Smooth muscle cell (in vitro differentiated cells): ENCODE data around the gene CCDC142. TPM values are rescaled to one million over a fixed set of nuclear protein-coding genes. Genes with fewer than 3 reads are reported as not detected.

ENCODE experiments used
- DNase-seq: peaks from one replicate; lab custom pipeline; 2025; ENCODE audit not compliant: unreplicated experiment; lab: John Stamatoyannopoulos, UW
- H2AFZ ChIP-seq: fragments of 200-600 bp; sonication (generic); 2 replicates; pipeline ENCODE4 v1.6.0; 2016; ENCODE audit warnings: antibody characterized with exemption, low read depth, mild to moderate bottlenecking
- H3F3A ChIP-seq: fragments of 200-600 bp; sonication (generic); 2 replicates; pipeline ENCODE4 v1.6.0; 2017; ENCODE audit warnings: antibody characterized with exemption, low read depth
- H3K27ac ChIP-seq: fragments of 200-600 bp; sonication (generic); 2 replicates; pipeline ENCODE4 v1.5.1; 2016; ENCODE audit warnings: low read depth, mild to moderate bottlenecking
- H3K27me3 ChIP-seq: fragments of 200-600 bp; sonication (generic); 2 replicates; pipeline ENCODE4 v1.6.1; 2016; ENCODE audit warnings: low read depth, mild to moderate bottlenecking
- H3K36me3 ChIP-seq: fragments of 200-600 bp; sonication (generic); 2 replicates; pipeline ENCODE4 v1.5.1; 2016; ENCODE audit warnings: low read depth
- H3K4me1 ChIP-seq: fragments of 200-600 bp; sonication (generic); 2 replicates; pipeline ENCODE4 v1.5.1; 2016; ENCODE audit warnings: low read depth
- H3K4me2 ChIP-seq: fragments of 200-600 bp; sonication (generic); 2 replicates; pipeline ENCODE4 v1.6.0; 2016; ENCODE audit warnings: mild to moderate bottlenecking
- H3K4me3 ChIP-seq: fragments of 200-600 bp; sonication (generic); 2 replicates; pipeline ENCODE4 v1.5.1; 2016; ENCODE audit warnings: mild to moderate bottlenecking
- H3K79me2 ChIP-seq: fragments of 200-600 bp; sonication (generic); 2 replicates; pipeline ENCODE4 v1.6.0; 2016; ENCODE audit warnings: low read depth, mild to moderate bottlenecking
- H3K9ac ChIP-seq: fragments of 200-600 bp; sonication (generic); 2 replicates; pipeline ENCODE4 v1.6.0; 2016; ENCODE audit warnings: low read depth
- H3K9me3 ChIP-seq: fragments of 200-600 bp; sonication (generic); replicated peaks from 2 replicates; pipeline ENCODE4 v1.5.1; 2016; ENCODE audit warnings: low read depth
- H4K20me1 ChIP-seq: fragments of 200-600 bp; sonication (generic); 2 replicates; pipeline ENCODE4 v1.6.0; 2016; ENCODE audit warnings: low read depth
- WGBS: methylation state at CpG from one replicate; pipeline ENCODE4 v1.1.7; 2016; ENCODE audit warnings: low lambda C conversion rate; 5-methylcytosine and 5-hydroxymethylcytosine counted together
- polyA plus RNA-seq: library from polyadenylated mRNA; unstranded; fragments of >200 nt; fragmentation: Nextera tagmentation; extraction: Ambion mirVana; gene quantifications from 2 replicates; pipeline ENCODE4 v1.2.1, GENCODE V29; 2016
- total RNA-seq: library from RNA; depleted of rRNA; stranded (reverse); fragments of >200 nt; gene quantifications from 2 replicates; pipeline ENCODE4 v1.2.3, GENCODE V29; 2014
- TF ChIP-seq, protein P1 (sequence below): fragments of 200-600 bp; sonication (generic); IDR thresholded peaks from 2 replicates; pipeline ENCODE4 v1.5.1; 2017; ENCODE audit warnings: borderline replicate concordance, mild to moderate bottlenecking, antibody characterized with exemption; ENCODE audit not compliant: insufficient read depth, poor library complexity, severe bottlenecking

CCDC142 gene
- total and polyA plus RNA-seq, 2 experiments from 2014 or later, result 5.5 to 7.7 TPM

DNA sequence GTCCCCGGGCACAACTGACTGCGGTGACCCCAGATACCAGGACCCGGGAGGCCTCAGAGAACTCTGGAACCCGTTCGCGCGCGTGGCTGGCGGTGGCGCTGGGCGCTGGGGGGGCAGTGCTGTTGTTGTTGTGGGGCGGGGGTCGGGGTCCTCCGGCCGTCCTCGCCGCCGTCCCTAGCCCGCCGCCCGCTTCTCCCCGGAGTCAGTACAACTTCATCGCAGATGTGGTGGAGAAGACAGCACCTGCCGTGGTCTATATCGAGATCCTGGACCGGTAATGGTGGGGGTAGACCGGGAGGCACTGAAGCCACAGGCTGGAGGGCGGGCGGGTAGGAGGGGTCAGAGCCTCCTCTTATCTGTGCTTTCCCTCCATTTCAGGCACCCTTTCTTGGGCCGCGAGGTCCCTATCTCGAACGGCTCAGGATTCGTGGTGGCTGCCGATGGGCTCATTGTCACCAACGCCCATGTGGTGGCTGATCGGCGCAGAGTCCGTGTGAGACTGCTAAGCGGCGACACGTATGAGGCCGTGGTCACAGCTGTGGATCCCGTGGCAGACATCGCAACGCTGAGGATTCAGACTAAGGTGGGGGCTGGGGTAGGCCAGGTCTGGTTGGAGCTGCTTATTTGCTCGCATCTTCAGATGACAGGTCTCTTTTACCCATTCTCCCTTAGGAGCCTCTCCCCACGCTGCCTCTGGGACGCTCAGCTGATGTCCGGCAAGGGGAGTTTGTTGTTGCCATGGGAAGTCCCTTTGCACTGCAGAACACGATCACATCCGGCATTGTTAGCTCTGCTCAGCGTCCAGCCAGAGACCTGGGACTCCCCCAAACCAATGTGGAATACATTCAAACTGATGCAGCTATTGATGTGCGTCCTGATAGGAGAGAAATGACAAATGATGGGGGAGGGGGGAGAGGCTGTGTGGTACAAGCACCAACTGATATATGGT is 47.7 kb upstream of the CCDC142 start:
- Histone ChIP-seq H3K9me3 (no peaks in the 10 kb centered on the region), H3F3A (peaks cover 20% of the 10 kb centered on the region), H3K36me3 (no peaks in the 10 kb centered on the region), H3K9ac (peak overlapping the region; percentile 89), H3K27me3 (no peaks in the 10 kb centered on the region), H3K4me1 (peaks cover 11% of the 10 kb centered on the region), H2AFZ (peak overlapping the region; percentile 69), H3K79me2 (peaks cover 28% of the 10 kb centered on the region), H3K27ac (peak overlapping the region; percentile 71), H3K4me2 (peak overlapping the region; percentile 99), H3K4me3 (peak overlapping the region; percentile 88), H4K20me1 (peaks cover 11% of the 10 kb centered on the region)
- TF ChIP-seq, protein P1, sequence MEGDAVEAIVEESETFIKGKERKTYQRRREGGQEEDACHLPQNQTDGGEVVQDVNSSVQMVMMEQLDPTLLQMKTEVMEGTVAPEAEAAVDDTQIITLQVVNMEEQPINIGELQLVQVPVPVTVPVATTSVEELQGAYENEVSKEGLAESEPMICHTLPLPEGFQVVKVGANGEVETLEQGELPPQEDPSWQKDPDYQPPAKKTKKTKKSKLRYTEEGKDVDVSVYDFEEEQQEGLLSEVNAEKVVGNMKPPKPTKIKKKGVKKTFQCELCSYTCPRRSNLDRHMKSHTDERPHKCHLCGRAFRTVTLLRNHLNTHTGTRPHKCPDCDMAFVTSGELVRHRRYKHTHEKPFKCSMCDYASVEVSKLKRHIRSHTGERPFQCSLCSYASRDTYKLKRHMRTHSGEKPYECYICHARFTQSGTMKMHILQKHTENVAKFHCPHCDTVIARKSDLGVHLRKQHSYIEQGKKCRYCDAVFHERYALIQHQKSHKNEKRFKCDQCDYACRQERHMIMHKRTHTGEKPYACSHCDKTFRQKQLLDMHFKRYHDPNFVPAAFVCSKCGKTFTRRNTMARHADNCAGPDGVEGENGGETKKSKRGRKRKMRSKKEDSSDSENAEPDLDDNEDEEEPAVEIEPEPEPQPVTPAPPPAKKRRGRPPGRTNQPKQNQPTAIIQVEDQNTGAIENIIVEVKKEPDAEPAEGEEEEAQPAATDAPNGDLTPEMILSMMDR, result no peak
- no peak for DNase-seq
- 11% methylated on average over 40 of the region's 54 CpGs for WGBS

GRCh38 chr2:74529357-74530238 is 46.8 kb upstream of the CCDC142 start, which contains the start of the genes AUP1 and HTRA2:
AUP1 (minus strand) TSS chr2:74529706; CDS start chr2:74529629, 77 bp downstream.
HTRA2 (plus strand) TSS chr2:74529933; CDS start chr2:74530007, 74 bp downstream.
- Histone ChIP-seq H2AFZ (peak within 1 kb of the TSS; percentile 69), H3K79me2 (peaks cover 28% of the 10 kb centered on the region), H3K4me2 (peak within 1 kb of the TSS; percentile 99), H3K4me3 (peak within 1 kb of the TSS; percentile 88), H3K27ac (peak within 1 kb of the TSS; percentile 71), H3K4me1 (peaks cover 11% of the 10 kb centered on the region), H3K36me3 (no peaks in the 10 kb centered on the region), H3K27me3 (no peaks in the 10 kb centered on the region), H3F3A (peaks cover 20% of the 10 kb centered on the region), H4K20me1 (peaks cover 11% of the 10 kb centered on the region), H3K9me3 (no peaks in the 10 kb centered on the region), H3K9ac (peak within 1 kb of the TSS; percentile 89)
- TF ChIP-seq, protein P1, result no peak
- WGBS, result 1% methylated on average over 85 of the region's 87 CpGs
- peak; percentile 87 for DNase-seq

GRCh38 chr2:74528600-74529356 is 46.0 kb upstream of the CCDC142 start:
- Histone ChIP-seq H3K9ac (peak overlapping the region; percentile 89), H3K4me3 (peak overlapping the region; percentile 88), H3K4me2 (peak overlapping the region; percentile 99), H3F3A (peaks cover 16% of the 10 kb centered on the region), H4K20me1 (peaks cover 11% of the 10 kb centered on the region), H3K79me2 (peaks cover 28% of the 10 kb centered on the region), H3K27ac (peak overlapping the region; percentile 71), H3K36me3 (no peaks in the 10 kb centered on the region), H3K4me1 (peaks cover 11% of the 10 kb centered on the region), H3K27me3 (no peaks in the 10 kb centered on the region), H3K9me3 (no peaks in the 10 kb centered on the region), H2AFZ (peak overlapping the region; percentile 69)
- 18% methylated on average over 29 of the region's 29 CpGs for WGBS
- DNase-seq, result no peak
- TF ChIP-seq, protein P1, result no peak
